Right ventricle myocardium superior (tissue), 1 donor: Measurements from ENCODE around the gene KRTAP19-5. TPM values are rescaled to one million over a fixed set of nuclear protein-coding genes. Genes with fewer than 3 reads are reported as not detected.
"Not testable (repeated sequence)": the region's sequence is repeated elsewhere in the genome, so short reads cannot be mapped to it uniquely, and the experiment has no call there.

Source experiments
- ATAC-seq: fragments of 200-7000 bp; cut with Tn5 transposase; one replicate; pipeline ENCODE4 v1.9.1; 2020; ENCODE audit warnings: mild to moderate bottlenecking; ENCODE audit not compliant: poor library complexity
- DNase-seq: peaks from one replicate; pipeline ENCODE4 v3.0.0-alpha.2; 2020
- intact Hi-C: fragments of 100-400 bp; cut with DNase I; formaldehyde crosslinking; loops from one replicate; pipeline ENCODE4 v1.11.2; 2022
- long read RNA-seq: library from polyadenylated mRNA; unstranded; transcript quantifications from one replicate; pipeline ENCODE4 v2.0.0, GENCODE V29; 2021
- total RNA-seq: library from RNA; stranded (reverse); fragmentation: NEBNext Ultra II Directional; extraction: Animal tissue kit (Norgen Biotek cat#: 25700); gene quantifications from one replicate; pipeline ENCODE4 v1.2.1, GENCODE V29; 2021
- donor health status: DM: no; HTN: yes; CAD: no; lungs with severe emphysema.

The KRTAP19-5 gene
- total RNA-seq = not detected
- long read RNA-seq = 0 reads

DNA sequence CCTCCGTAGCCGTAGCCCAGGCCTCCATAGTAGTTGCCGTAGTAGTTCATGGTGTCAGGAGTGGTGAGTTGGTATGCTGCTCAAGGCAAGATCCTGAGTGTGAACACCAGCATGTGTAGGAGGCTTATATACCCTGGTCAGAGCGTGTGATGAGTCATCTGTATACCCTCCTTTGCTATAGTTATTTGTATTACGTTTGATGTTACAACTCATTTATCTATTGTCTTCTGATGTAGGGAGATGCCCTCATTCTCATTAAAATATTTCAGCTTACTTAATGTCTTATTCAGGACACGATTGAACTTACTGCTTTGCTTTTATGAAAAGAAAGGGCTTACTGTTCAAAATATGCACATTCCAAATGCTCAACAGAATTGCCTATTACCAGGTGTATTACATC, at the start of gene KRTAP19-5:
Gene KRTAP19-5, minus strand, starts transcription at position 101 of the 400 bp plus-strand sequence. Its CDS starts 51 bp downstream, at position 50.
- no peak for ATAC-seq
- DNase-seq = no peak
- intact Hi-C loops = no loop called here

- ATAC-seq (no peak), DNase-seq (no peak)
- intact Hi-C loops = no loop called here
Measured at GRCh38 chr21:30541764-30542163, 39.8 kb upstream of the KRTAP19-5 start, which contains the start of gene KRTAP19-6. Gene KRTAP19-6, minus strand, starts transcription at chr21:30541864. Its CDS starts 31 bp downstream, at chr21:30541833.

GRCh38 chr21:30518876-30519275, 16.9 kb upstream of the KRTAP19-5 start:
- intact Hi-C loops = no loop called here
- DNase-seq (no peak), ATAC-seq (no peak)

- ATAC-seq (no peak), DNase-seq (no peak)
- intact Hi-C loops = no loop called here
Measured at GRCh38 chr21:30515681-30516080, 13.7 kb upstream of the KRTAP19-5 start.

DNA sequence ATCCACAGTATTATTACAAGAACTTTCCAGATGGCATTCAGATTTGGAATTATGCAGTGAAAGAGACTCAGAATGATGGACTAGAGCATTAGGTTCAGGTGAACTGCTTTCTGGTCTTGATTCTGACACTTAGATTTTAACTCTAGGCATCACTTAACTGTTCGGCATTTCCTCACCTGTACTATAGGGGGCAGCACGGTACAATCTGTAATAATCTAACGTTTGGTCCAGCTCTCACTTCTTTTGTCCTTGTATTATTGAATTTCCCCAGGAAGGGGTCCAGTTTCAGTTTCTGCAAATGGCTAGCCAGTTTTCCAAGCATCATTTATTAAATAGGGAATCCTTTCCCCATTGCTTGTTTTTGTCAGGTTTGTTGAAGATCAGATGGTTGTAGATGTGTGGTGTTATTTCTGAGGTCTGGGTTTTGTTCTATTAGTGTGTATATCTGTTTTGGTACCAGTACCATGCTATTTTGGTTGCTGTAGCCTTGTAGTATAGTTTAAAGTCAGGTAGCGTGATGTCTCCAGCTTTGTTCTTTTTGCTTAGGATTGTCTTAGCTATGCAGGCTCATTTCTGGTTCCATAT, 3.8 kb upstream of the KRTAP19-5 start:
- ATAC-seq, intact Hi-C loops, DNase-seq: not testable (repeated sequence)

GRCh38 chr21:30497065-30497464, 4.9 kb downstream of the KRTAP19-5 start, which contains the start of gene KRTAP19-4:
Gene KRTAP19-4, minus strand, starts transcription at chr21:30497165. Its CDS starts 55 bp downstream, at chr21:30497110.
- intact Hi-C loops = no loop called here
- ATAC-seq = no peak

DNA sequence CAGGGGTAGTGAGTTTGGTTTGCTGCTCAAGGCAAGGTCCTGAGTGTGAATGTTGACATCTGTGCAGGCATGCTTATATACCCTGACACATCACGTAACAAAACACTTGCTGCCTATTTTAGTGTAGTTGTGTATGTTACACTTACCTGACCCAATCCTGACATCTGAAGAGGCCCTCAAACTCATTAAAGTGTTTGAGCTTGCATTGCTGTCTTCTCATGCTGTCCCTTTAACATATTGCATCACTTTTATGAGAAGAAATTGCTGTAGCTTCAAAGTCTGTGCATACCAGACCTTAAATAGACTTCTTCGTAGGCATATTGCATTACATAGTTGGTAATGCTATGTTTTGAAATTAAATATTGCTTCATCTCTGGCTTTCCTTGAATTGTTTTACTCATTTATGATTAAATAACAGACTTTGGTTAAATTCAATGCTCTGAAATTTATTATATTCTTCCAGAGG, 9.9 kb downstream of the KRTAP19-5 start, which contains the start of gene KRTAP19-3:
Gene KRTAP19-3, minus strand, starts transcription at position 51 of the 466 bp plus-strand sequence. CDS start 56 bp downstream, outside the sequence.
- no peak for ATAC-seq
- no peak for DNase-seq
- intact Hi-C loops = no loop called here

More at GRCh38 chr21:30497065-30497464, 4.9 kb downstream of the KRTAP19-5 start, which contains the start of gene KRTAP19-4:
- DNase-seq = no peak

DNA sequence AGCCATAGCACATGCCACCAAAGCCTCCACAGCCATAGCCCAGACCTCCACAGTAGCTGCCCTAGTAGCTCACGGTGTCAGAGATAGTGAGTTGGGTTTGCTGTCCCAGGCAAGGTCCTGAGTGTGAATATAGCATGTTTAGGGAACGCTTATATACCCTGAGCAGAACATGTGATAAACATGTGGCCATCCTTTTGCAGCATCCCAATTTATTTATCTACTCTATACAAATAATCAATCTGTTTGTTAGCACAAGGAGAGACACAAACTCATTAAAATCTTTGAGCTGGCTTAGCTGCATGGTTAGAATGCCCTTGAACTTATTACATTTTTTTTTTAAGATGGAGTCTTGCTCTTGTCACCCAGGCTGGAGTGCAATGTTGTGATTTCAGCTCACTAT, 14.6 kb downstream of the KRTAP19-5 start, which contains the start of gene KRTAP19-2:
Gene KRTAP19-2, minus strand, starts transcription at position 101 of the 400 bp plus-strand sequence. Its CDS starts 88 bp downstream, at position 13.
- no peak for ATAC-seq
- intact Hi-C loops = no loop called here
- DNase-seq = no peak

- intact Hi-C loops = no loop called here
- ATAC-seq = no peak
Measured at GRCh38 chr21:30486180-30486579, 15.8 kb downstream of the KRTAP19-5 start.

DNA sequence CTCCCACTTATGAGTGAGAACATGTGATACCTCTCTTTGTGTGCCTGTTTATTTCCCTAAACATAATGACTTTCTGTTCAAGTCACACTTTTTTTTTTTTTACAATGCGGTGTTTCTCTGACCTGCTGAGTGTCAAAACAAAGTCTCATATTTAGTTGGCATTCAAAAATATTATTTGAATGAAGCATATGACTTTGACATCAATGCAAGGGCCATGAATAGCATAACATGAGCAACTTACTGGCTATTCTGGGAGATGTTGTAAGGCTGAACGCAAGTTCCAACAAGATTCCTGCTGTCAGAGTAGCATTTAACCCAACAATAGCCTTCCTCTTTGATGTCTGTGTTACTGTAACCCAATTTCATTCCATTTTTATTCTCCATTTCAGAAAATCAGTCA, 19.8 kb downstream of the KRTAP19-5 start:
- intact Hi-C loops = no loop called here
- DNase-seq = no peak
- peak; percentile 59 for ATAC-seq

More at GRCh38 chr21:30486180-30486579, 15.8 kb downstream of the KRTAP19-5 start:
- DNase-seq = no peak

DNA sequence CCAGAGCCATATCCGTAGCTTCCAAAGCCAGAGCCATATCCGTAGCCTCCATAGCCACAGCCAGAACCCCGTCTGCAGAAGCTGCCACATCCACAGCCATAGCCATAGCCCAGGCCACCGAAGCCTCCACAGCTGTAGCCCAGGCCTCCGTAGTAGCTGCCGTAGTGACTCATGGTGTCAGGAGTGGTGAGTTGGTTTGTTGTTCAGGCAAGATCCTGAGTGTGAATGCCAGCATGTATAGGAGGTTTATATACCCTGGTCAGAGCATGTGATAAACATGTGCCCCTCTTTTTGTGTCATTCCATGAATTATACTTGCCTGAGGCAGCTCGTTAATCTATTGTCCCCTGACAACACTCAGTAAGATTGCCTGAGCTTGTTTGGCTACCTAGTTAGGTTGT, 21.8 kb downstream of the KRTAP19-5 start, which contains the start of gene KRTAP19-1:
Gene KRTAP19-1, minus strand, starts transcription at position 223 of the 400 bp plus-strand sequence. Its CDS starts 50 bp downstream, at position 173.
- ATAC-seq = no peak
- intact Hi-C loops = no loop called here
- peak; percentile 28 for DNase-seq

DNA sequence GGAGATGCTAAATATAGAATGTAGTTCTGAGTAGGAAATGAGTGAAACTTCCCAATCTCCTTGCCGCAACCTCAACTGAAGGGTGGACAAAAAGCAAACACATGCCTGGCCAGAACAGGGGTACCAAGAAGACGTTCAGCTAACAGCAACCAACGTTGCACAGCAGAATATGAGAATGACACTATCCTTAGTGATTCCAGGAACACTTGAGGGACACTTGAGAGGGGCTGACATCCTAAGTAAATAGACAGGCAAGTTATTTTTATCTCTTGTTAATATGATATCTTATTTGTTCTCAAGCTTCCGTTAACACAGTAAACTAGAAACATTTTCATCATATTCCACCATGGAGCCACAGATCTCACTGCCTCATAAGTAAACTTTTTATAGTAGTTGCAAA, 22.7 kb downstream of the KRTAP19-5 start:
- intact Hi-C loops = no loop called here
- DNase-seq = no peak
- ATAC-seq = peak; percentile 18

DNA sequence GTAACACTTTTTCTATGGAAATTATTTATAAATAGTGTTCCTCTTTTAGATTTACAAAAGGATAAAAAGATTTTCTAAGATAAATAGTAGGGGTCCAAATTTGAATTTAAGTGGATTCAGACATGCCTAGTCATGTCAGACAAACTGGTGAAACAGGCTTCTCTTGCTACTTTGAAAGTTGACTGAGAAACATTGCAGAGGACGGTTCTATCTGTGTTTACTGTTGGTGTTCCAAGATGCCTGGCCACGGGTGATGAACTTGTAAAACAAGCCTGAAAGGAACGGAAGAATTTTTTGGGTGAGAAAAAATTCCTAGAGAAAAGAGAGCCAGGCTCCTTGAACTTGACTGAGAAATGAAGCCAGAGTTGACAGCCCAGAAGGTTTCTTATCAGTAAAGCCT, 23.9 kb downstream of the KRTAP19-5 start:
- intact Hi-C loops = no loop called here
- DNase-seq (no peak), ATAC-seq (no peak)

GRCh38 chr21:30468900-30469714, 32.8 kb downstream of the KRTAP19-5 start:
- no peak for ATAC-seq
- intact Hi-C loops = no loop called here
- no peak for DNase-seq

GRCh38 chr21:30463713-30464112, 38.2 kb downstream of the KRTAP19-5 start:
- intact Hi-C loops = no loop called here
- no peak for DNase-seq
- no peak for ATAC-seq
